Upper lobe of right lung (tissue), 1 donor: ENCODE results near the gene NME8. TPM values are rescaled to one million over a fixed set of nuclear protein-coding genes. Genes with fewer than 3 reads are reported as not detected.

ENCODE experiments used
- ATAC-seq: fragments of 200-7000 bp; cut with Tn5 transposase; one replicate; pipeline ENCODE4 v1.9.1; 2020; ENCODE audit warnings: mild to moderate bottlenecking, moderate library complexity
- DNase-seq: peaks from one replicate; pipeline ENCODE4 v3.0.0-alpha.2; 2020
- H3K27ac ChIP-seq: fragments of 200-600 bp; one replicate; pipeline ENCODE4 v1.8.0; 2022
- H3K27me3 ChIP-seq: fragments of 200-600 bp; one replicate; pipeline ENCODE4 v1.8.0; 2022; ENCODE audit warnings: mild to moderate bottlenecking
- H3K36me3 ChIP-seq: fragments of 200-600 bp; one replicate; pipeline ENCODE4 v1.8.0; 2022
- H3K4me1 ChIP-seq: fragments of 200-600 bp; one replicate; pipeline ENCODE4 v1.8.0; 2022
- H3K4me3 ChIP-seq: fragments of 200-600 bp; one replicate; pipeline ENCODE4 v1.8.0; 2022; ENCODE audit warnings: mild to moderate bottlenecking
- H3K9me3 ChIP-seq: fragments of 200-600 bp; one replicate; pipeline ENCODE4 v1.8.0; 2022
- CTCF ChIP-seq: fragments of 200-600 bp; IDR thresholded peaks from one replicate; pipeline ENCODE4 v1.8.0; 2022; ENCODE audit warnings: antibody characterized with exemption
- intact Hi-C: fragments of 100-400 bp; cut with DNase I; formaldehyde crosslinking; loops from one replicate; pipeline ENCODE4 v1.11.0; 2022
- total RNA-seq: library from RNA; stranded (reverse); fragmentation: NEBNext Ultra II Directional; extraction: Animal tissue kit (Norgen Biotek cat#: 25700); gene quantifications from one replicate; pipeline ENCODE4 v1.2.1, GENCODE V29; 2021
- donor health status: DM: no; HTN: yes; CAD: no; lungs with severe emphysema.

NME8 gene
- total RNA-seq, 1 donor from 2014 or later = 2.1 TPM

GRCh38 chr7:37826825-37827224, 21.6 kb upstream of the NME8 start:
- no peak overlapping the region for H3K27ac ChIP-seq
- no peaks in the 10 kb centered on the region for H3K4me1 ChIP-seq
- H3K27me3 ChIP-seq = no peaks in the 10 kb centered on the region
- ATAC-seq (no peak), DNase-seq (no peak)
- intact Hi-C loops = no loop called here
- H3K36me3 ChIP-seq = no peaks in the 10 kb centered on the region
- no peak for TF ChIP-seq CTCF
- no peaks in the 10 kb centered on the region for H3K9me3 ChIP-seq
- no peak overlapping the region for H3K4me3 ChIP-seq

GRCh38 chr7:37831244-37831643, 17.2 kb upstream of the NME8 start:
- Histone ChIP-seq H3K27me3 (no peaks in the 10 kb centered on the region), H3K4me3 (no peak overlapping the region), H3K36me3 (no peaks in the 10 kb centered on the region), H3K27ac (no peak overlapping the region), H3K9me3 (no peaks in the 10 kb centered on the region), H3K4me1 (no peaks in the 10 kb centered on the region)
- DNase-seq (no peak), ATAC-seq (no peak)
- intact Hi-C loops = no loop called here
- TF ChIP-seq CTCF = no peak

GRCh38 chr7:37832194-37832593, 16.2 kb upstream of the NME8 start:
- Histone ChIP-seq H3K27ac (no peak overlapping the region), H3K36me3 (no peaks in the 10 kb centered on the region), H3K27me3 (no peaks in the 10 kb centered on the region), H3K9me3 (no peaks in the 10 kb centered on the region), H3K4me3 (no peak overlapping the region), H3K4me1 (no peaks in the 10 kb centered on the region)
- peak; percentile 47 for TF ChIP-seq CTCF
- intact Hi-C loops = no loop called here
- ATAC-seq (peak; percentile 97), DNase-seq (peak; percentile 78)

- H3K4me3 ChIP-seq = peak overlapping the region; percentile 30
- peak; percentile 85 for ATAC-seq
- intact Hi-C loops = no loop called here
Observed at GRCh38 chr7:37833107-37833817, 15.1 kb upstream of the NME8 start.

GRCh38 chr7:37833818-37834146, 14.6 kb upstream of the NME8 start:
- Histone ChIP-seq H3K27ac (no peak overlapping the region), H3K4me3 (no peak overlapping the region), H3K36me3 (no peaks in the 10 kb centered on the region), H3K9me3 (no peaks in the 10 kb centered on the region), H3K4me1 (no peaks in the 10 kb centered on the region), H3K27me3 (no peaks in the 10 kb centered on the region)
- TF ChIP-seq CTCF = no peak
- DNase-seq (no peak), ATAC-seq (no peak)
- intact Hi-C loops = no loop called here

More at GRCh38 chr7:37833107-37833817, 15.1 kb upstream of the NME8 start:
- no peak for DNase-seq
- H3K27me3 ChIP-seq = no peaks in the 10 kb centered on the region
- no peaks in the 10 kb centered on the region for H3K36me3 ChIP-seq
- peak; percentile 70 for TF ChIP-seq CTCF
- no peaks in the 10 kb centered on the region for H3K4me1 ChIP-seq
- H3K9me3 ChIP-seq = no peaks in the 10 kb centered on the region
- H3K27ac ChIP-seq = no peak overlapping the region

- Histone ChIP-seq H3K27me3 (no peaks in the 10 kb centered on the region), H3K4me3 (no peak overlapping the region), H3K9me3 (no peaks in the 10 kb centered on the region), H3K36me3 (no peaks in the 10 kb centered on the region), H3K27ac (no peak overlapping the region), H3K4me1 (no peaks in the 10 kb centered on the region)
- peak; percentile 22 for TF ChIP-seq CTCF
- intact Hi-C loops = no loop called here
- ATAC-seq (no peak), DNase-seq (no peak)
Observed at GRCh38 chr7:37853468-37853867, 5.1 kb downstream of the NME8 start.
